Ovary (tissue), 9 donors: ENCODE results near the gene IFI6. TPM values are rescaled to one million over a fixed set of nuclear protein-coding genes. Genes with fewer than 3 reads are reported as not detected.
A peak's percentile ranks its signal among the peaks of the same experiment; 100 is the strongest.

ENCODE experiments used
- DNase-seq, 5 donors: peaks; one replicate each; pipeline ENCODE4 v3.0.0-alpha.2; 2019 to 2020
- H3K27ac ChIP-seq, 2 donors: fragments of 200-600 bp; one replicate each; pipeline versions ENCODE4 v1.5.1 to v1.8.0; 2019 to 2022
- H3K27me3 ChIP-seq: fragments of 200-600 bp; one replicate; pipeline ENCODE4 v1.8.0; 2022
- H3K36me3 ChIP-seq: fragments of 200-600 bp; sonication (generic); one replicate; pipeline ENCODE4 v1.5.1; 2019
- H3K4me1 ChIP-seq: one replicate; pipeline ENCODE4 v1.8.1; 2013; ENCODE audit warnings: mild to moderate bottlenecking, moderate library complexity; ENCODE audit not compliant: insufficient read depth
- H3K4me3 ChIP-seq: fragments of 200-600 bp; sonication (generic); one replicate; pipeline ENCODE4 v1.5.1; 2017
- H3K9me3 ChIP-seq, 2 donors: fragments of 200-600 bp in 1 of 2; sonication (generic) in 1 of 2; one replicate each; pipeline versions ENCODE4 v1.5.1 to v1.8.1; 2013 to 2019; ENCODE audit warnings: mild to moderate bottlenecking in 1 of 2, moderate library complexity in 1 of 2
- EP300 ChIP-seq: sonication (generic); formaldehyde crosslinking; IDR thresholded peaks from one replicate; pipeline ENCODE4 v1.6.1; 2017; ENCODE audit warnings: antibody characterized with exemption
- POLR2A ChIP-seq: fragments of 450-650 bp; IDR thresholded peaks from one replicate; pipeline ENCODE4 v1.6.1; 2017; ENCODE audit warnings: antibody characterized with exemption, mild to moderate bottlenecking, moderate library complexity
- WGBS, 3 donors: extraction: QIAGEN DNeasy Blood & Tissue Kit in 1 of 3; methylation state at CpG; one replicate each; pipeline versions ENCODE4 v1.1.5 to v1.1.7; 2013 to 2017; 5-methylcytosine and 5-hydroxymethylcytosine counted together
- intact Hi-C, 4 donors: fragments of 100-400 bp; cut with DNase I; formaldehyde crosslinking; loops; one replicate each; pipeline versions ENCODE4 v1.11.0 to v1.15.1; 2022 to 2023
- polyA plus RNA-seq, 2 donors: library from polyadenylated mRNA; stranded (reverse); fragments of 200-250 nt in 1 of 2; fragments of 350-450 nt in 1 of 2; fragmentation: Illumina TruSeq in 1 of 2; extraction: RNeasy Lipid Tissue Mini Kit (QIAGEN cat#74804) in 1 of 2; gene quantifications; one replicate each; pipeline ENCODE4 v1.2.3, GENCODE V29; 2013 to 2014
- total RNA-seq, 7 donors: library from RNA; depleted of rRNA in 2 of 7; stranded (reverse); fragments of >200 nt in 2 of 7; fragmentation: NEBNext Ultra II Directional in 3 of 7; extraction: Animal tissue kit (Norgen Biotek cat#: 25700) in 3 of 7; gene quantifications; one replicate each; pipeline versions ENCODE4 v1.1.0 to v1.2.4, GENCODE V29; 2016 to 2023
- TF ChIP-seq, protein P1 (sequence below), 3 donors: fragments of 450-650 bp in 2 of 3; fragments of 200-600 bp in 1 of 3; IDR thresholded peaks; one replicate each; pipeline versions ENCODE4 v1.5.1 to v1.8.0; 2016 to 2022; ENCODE audit warnings: antibody characterized with exemption in 3 of 3, mild to moderate bottlenecking in 1 of 3
- donor health status: DM: no; HTN: no; CAD: no; lungs with moderate emphysema.
- donor health status: DM: no; HTN: no; CAD: no.
- donor health status: Bipolar disorder and iron deficiency.
- donor health status: DM: yes; HTN: yes; CAD: no.
- donor health status: DM: no; HTN: no; CAD: no.
- donor health status: DM: yes; HTN: yes; CAD: no.

IFI6 gene
- total and polyA plus RNA-seq, 9 donors: 30.3 to 274 (median 61.2) TPM

- 52 to 57% (median 53%) methylated on average over 5 of the region's 5 CpGs for WGBS, 3 donors
- TF ChIP-seq EP300 (no peak), POLR2A (no peak)
- TF ChIP-seq, protein P1, sequence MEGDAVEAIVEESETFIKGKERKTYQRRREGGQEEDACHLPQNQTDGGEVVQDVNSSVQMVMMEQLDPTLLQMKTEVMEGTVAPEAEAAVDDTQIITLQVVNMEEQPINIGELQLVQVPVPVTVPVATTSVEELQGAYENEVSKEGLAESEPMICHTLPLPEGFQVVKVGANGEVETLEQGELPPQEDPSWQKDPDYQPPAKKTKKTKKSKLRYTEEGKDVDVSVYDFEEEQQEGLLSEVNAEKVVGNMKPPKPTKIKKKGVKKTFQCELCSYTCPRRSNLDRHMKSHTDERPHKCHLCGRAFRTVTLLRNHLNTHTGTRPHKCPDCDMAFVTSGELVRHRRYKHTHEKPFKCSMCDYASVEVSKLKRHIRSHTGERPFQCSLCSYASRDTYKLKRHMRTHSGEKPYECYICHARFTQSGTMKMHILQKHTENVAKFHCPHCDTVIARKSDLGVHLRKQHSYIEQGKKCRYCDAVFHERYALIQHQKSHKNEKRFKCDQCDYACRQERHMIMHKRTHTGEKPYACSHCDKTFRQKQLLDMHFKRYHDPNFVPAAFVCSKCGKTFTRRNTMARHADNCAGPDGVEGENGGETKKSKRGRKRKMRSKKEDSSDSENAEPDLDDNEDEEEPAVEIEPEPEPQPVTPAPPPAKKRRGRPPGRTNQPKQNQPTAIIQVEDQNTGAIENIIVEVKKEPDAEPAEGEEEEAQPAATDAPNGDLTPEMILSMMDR (IDR thresholded peaks at IDR 0.05): no peak
Measured at GRCh38 chr1:27638047-27638734, 33.8 kb downstream of the IFI6 start.

DNA sequence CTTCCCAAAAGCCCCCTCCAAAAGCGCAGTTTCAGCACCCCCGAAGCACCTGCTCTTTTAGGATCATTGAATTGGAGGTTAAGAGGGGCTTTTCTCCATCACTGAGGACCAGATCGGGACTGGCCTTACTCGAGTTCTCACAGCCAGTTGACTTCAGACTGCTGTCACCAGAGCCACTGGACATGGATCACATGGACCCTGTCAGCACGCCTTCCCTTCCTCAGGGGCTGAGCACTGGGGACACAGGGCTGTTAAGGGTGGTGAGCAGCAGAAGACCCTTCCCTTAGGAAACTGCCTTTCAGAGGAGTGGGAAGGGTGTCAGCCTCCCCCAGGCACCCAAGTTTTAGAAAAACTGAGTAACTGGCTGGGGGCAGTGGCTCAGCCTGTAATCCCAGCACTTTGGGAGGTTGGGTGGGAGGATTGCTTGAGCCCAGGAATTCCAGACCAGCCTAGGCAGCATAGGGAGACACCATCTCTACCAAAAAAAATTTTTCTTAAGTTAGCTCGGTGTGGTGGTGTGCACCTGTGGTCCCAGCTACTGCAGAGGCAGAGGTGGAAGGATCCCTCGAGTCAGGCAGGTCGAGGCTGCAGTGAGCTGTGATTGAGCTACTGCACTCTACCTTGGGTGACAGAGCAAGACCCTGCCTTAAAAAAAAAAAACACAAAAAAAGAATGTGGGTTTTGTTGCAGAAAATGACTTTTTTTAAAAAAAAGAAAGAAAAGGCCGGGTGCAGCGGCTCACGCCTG lies 36.4 kb downstream of the IFI6 start:
- no peak overlapping the region for H3K27ac ChIP-seq
- no peaks in the 10 kb centered on the region for H3K4me1 ChIP-seq
- intact Hi-C loops: no loop called here
- TF ChIP-seq POLR2A (no peak), EP300 (no peak)
- TF ChIP-seq, protein P1 (IDR thresholded peaks at IDR 0.05): no peak
- 86 to 88% (median 88%) methylated on average over 11 of the region's 11 CpGs for WGBS, 3 donors
- no peaks in the 10 kb centered on the region for H3K9me3 ChIP-seq
- no peak overlapping the region for H3K4me3 ChIP-seq
- H3K36me3 ChIP-seq: no peaks in the 10 kb centered on the region
- no peak for DNase-seq
- no peaks in the 10 kb centered on the region for H3K27me3 ChIP-seq

More at GRCh38 chr1:27638047-27638734, 33.8 kb downstream of the IFI6 start:
- Histone ChIP-seq H3K27me3 (no peaks in the 10 kb centered on the region), H3K4me3 (no peak overlapping the region), H3K36me3 (no peaks in the 10 kb centered on the region), H3K9me3 (no peaks in the 10 kb centered on the region), H3K4me1 (no peaks in the 10 kb centered on the region), H3K27ac (no peak overlapping the region)
- intact Hi-C loops: no loop called here
- no peak for DNase-seq

DNA sequence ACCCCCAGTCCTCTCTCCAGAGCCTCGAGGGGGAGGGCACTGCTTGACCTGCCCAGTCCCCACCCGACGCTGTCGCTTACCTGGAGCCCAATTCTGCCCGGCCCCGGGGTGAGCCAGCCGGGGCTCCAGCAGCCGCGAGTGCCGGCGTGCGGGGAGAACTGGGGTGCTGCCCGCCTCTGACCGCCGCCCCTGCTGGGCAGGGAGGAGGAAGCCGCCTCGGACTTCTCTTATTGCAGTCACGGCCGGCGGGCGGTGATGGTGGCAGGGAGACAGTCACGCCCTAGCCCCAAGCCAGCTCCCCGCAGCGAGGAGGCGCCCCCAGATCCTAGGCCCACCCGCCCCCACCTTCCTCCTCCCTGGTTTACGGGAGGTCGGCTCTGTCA lies 37.0 kb downstream of the IFI6 start, which contains the start of gene FGR:
Gene FGR, minus strand, starts transcription at position 201 of the 383 bp plus-strand sequence. CDS start 11,269 bp downstream, outside the sequence.
- no peaks in the 10 kb centered on the region for H3K27me3 ChIP-seq
- no peak for TF ChIP-seq EP300
- TF ChIP-seq, protein P1 (IDR thresholded peaks at IDR 0.05): no peak
- H3K27ac ChIP-seq: no peak within 1 kb of the TSS
- 71 to 74% (median 73%) methylated on average over 23 to 28 of the region's 28 CpGs for WGBS, 3 donors
- H3K9me3 ChIP-seq: no peaks in the 10 kb centered on the region
- no peaks in the 10 kb centered on the region for H3K4me1 ChIP-seq
- intact Hi-C loops: no loop called here
- peak within 1 kb of the TSS; percentile 25 for H3K4me3 ChIP-seq
- DNase-seq: no peak
- H3K36me3 ChIP-seq: no peaks in the 10 kb centered on the region

- WGBS, 3 donors: 8 to 20% (median 12%) methylated on average over 23 to 63 of the region's 63 CpGs
- H3K27ac ChIP-seq: no peak overlapping the region
- no peaks in the 10 kb centered on the region for H3K4me1 ChIP-seq
- H3K36me3 ChIP-seq: no peaks in the 10 kb centered on the region
- no peaks in the 10 kb centered on the region for H3K27me3 ChIP-seq
- no peak for TF ChIP-seq EP300
- TF ChIP-seq, protein P1 (IDR thresholded peaks at IDR 0.05): no peak
- TF ChIP-seq POLR2A: no peak
- no peaks in the 10 kb centered on the region for H3K9me3 ChIP-seq
- peak in 1 of 5 donors; percentile 42 for DNase-seq
- intact Hi-C loops: no loop called here
- peak overlapping the region; percentile 25 for H3K4me3 ChIP-seq
Measured at GRCh38 chr1:27634177-27634984, 37.6 kb downstream of the IFI6 start.
